GM19468 (cell line): Measurements from ENCODE around the gene KLK2.

Experiments
- ATAC-seq: cut with Tn5 transposase; IDR thresholded peaks from one replicate; pipeline ENCODE4 v1.9.1; 2021; ENCODE audit warnings: mild to moderate bottlenecking, moderate library complexity, moderate number of reproducible peaks; ENCODE audit not compliant: unreplicated experiment; ENCODE audit errors: extremely low read depth

Gene KLK2

GRCh38 chr19:50912727-50913716 lies 39.8 kb downstream of the KLK2 start:
- no peak for ATAC-seq

- ATAC-seq = no peak
These were observed 42.8 kb downstream of the KLK2 start for GRCh38 chr19:50916069-50916468.

GRCh38 chr19:50921426-50922316 lies 48.4 kb downstream of the KLK2 start:
- no peak for ATAC-seq

GRCh38 chr19:50922317-50922853 lies 49.1 kb downstream of the KLK2 start:
- ATAC-seq = no peak

- ATAC-seq = no peak
These were observed 51.3 kb downstream of the KLK2 start for GRCh38 chr19:50924586-50924985.

DNA sequence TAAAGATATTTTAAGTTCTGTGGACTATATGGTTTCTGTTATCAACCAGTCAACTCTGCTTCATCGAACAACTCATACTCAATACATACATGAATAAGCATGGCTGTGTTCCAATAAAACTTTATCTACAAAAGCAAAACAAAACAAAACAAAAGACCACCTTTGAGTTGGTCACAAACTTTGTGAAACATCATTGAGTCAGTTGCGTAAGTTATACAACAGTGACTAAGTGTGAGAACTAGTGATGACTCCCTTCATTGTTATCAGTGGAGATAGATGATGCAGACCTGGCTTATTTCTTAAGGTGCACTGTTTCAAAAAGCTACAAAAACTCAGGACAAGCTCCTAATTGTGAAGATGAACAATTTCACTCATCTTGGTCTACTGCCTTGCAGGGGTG lies 52.5 kb downstream of the KLK2 start:
- no peak for ATAC-seq

DNA sequence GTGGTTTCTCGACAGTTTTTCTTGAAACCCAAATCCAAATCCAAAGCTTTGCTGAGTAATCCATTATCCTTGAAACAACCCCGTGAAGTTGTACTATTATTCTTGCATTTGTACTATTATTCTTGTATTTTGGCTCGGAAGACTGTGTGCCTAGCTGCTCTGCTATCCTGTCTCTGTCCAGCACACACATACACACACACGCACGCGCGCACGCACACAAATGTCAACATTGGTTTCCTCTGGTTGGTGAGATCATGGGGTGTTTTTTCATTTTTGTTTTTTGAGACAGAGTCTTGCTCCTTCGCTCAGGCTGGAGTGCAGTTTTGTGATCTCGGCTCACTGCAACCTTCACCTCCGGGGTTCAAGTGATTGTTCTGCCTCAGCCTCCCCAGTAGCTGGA lies 52.9 kb downstream of the KLK2 start:
- no peak for ATAC-seq

- no peak for ATAC-seq
These were observed 55.6 kb downstream of the KLK2 start for GRCh38 chr19:50928831-50929230.
